ENCODE measurements around the gene ANKMY1.

GRCh38 chr2:240443891-240444301, 113.9 kb downstream of the ANKMY1 start:
- TF ChIP-seq, protein P1, sequence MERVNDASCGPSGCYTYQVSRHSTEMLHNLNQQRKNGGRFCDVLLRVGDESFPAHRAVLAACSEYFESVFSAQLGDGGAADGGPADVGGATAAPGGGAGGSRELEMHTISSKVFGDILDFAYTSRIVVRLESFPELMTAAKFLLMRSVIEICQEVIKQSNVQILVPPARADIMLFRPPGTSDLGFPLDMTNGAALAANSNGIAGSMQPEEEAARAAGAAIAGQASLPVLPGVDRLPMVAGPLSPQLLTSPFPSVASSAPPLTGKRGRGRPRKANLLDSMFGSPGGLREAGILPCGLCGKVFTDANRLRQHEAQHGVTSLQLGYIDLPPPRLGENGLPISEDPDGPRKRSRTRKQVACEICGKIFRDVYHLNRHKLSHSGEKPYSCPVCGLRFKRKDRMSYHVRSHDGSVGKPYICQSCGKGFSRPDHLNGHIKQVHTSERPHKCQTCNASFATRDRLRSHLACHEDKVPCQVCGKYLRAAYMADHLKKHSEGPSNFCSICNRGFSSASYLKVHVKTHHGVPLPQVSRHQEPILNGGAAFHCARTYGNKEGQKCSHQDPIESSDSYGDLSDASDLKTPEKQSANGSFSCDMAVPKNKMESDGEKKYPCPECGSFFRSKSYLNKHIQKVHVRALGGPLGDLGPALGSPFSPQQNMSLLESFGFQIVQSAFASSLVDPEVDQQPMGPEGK (CRISPR knock-in tag; IDR thresholded peaks at IDR 0.05; ENCODE audit: borderline replicate concordance) = no peak
- TF ChIP-seq ESRRG (CRISPR knock-in tag; IDR thresholded peaks at IDR 0.05) (no peak), PPARA (CRISPR knock-in tag; IDR thresholded peaks at IDR 0.05; ENCODE audit: borderline replicate concordance) (no peak), SNAI2 (CRISPR knock-in tag; IDR thresholded peaks at IDR 0.05) (no peak), ARNTL (CRISPR knock-in tag; IDR thresholded peaks at IDR 0.05; ENCODE audit: borderline replicate concordance, low read depth) (no peak), CREB5 (CRISPR knock-in tag; IDR thresholded peaks at IDR 0.05; ENCODE audit: low read depth) (no peak), ZFP30 (CRISPR knock-in tag; IDR thresholded peaks at IDR 0.05) (no peak), ISL1 (CRISPR knock-in tag; IDR thresholded peaks at IDR 0.05) (no peak), TOX (CRISPR knock-in tag; IDR thresholded peaks at IDR 0.05; ENCODE audit: borderline replicate concordance) (no peak), OSR1 (CRISPR knock-in tag; IDR thresholded peaks at IDR 0.05) (no peak), ZC3H10 (CRISPR knock-in tag; IDR thresholded peaks at IDR 0.05) (no peak), RARB (CRISPR knock-in tag; IDR thresholded peaks at IDR 0.05) (no peak)
- TF ChIP-seq, protein P2, sequence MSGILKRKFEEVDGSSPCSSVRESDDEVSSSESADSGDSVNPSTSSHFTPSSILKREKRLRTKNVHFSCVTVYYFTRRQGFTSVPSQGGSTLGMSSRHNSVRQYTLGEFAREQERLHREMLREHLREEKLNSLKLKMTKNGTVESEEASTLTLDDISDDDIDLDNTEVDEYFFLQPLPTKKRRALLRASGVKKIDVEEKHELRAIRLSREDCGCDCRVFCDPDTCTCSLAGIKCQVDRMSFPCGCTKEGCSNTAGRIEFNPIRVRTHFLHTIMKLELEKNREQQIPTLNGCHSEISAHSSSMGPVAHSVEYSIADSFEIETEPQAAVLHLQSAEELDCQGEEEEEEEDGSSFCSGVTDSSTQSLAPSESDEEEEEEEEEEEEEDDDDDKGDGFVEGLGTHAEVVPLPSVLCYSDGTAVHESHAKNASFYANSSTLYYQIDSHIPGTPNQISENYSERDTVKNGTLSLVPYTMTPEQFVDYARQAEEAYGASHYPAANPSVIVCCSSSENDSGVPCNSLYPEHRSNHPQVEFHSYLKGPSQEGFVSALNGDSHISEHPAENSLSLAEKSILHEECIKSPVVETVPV (CRISPR knock-in tag; IDR thresholded peaks at IDR 0.05) = no peak
- TF ChIP-seq, protein P3, sequence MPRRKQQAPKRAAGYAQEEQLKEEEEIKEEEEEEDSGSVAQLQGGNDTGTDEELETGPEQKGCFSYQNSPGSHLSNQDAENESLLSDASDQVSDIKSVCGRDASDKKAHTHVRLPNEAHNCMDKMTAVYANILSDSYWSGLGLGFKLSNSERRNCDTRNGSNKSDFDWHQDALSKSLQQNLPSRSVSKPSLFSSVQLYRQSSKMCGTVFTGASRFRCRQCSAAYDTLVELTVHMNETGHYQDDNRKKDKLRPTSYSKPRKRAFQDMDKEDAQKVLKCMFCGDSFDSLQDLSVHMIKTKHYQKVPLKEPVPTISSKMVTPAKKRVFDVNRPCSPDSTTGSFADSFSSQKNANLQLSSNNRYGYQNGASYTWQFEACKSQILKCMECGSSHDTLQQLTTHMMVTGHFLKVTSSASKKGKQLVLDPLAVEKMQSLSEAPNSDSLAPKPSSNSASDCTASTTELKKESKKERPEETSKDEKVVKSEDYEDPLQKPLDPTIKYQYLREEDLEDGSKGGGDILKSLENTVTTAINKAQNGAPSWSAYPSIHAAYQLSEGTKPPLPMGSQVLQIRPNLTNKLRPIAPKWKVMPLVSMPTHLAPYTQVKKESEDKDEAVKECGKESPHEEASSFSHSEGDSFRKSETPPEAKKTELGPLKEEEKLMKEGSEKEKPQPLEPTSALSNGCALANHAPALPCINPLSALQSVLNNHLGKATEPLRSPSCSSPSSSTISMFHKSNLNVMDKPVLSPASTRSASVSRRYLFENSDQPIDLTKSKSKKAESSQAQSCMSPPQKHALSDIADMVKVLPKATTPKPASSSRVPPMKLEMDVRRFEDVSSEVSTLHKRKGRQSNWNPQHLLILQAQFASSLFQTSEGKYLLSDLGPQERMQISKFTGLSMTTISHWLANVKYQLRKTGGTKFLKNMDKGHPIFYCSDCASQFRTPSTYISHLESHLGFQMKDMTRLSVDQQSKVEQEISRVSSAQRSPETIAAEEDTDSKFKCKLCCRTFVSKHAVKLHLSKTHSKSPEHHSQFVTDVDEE (CRISPR knock-in tag; IDR thresholded peaks at IDR 0.05) = no peak
